H1 (cell line): Measurements from ENCODE around the gene SH3PXD2A. TPM values are rescaled to one million over a fixed set of nuclear protein-coding genes. Genes with fewer than 3 reads are reported as not detected.
A peak's percentile ranks its signal among the peaks of the same experiment; 100 is the strongest.

ENCODE experiments used
- CTCF ChIA-PET: fragments of 300-600 bp; sonication (Branson Sonifier 250); formaldehyde crosslinking; loops from one replicate; lab custom pipeline; 2021; ENCODE audit not compliant: partially characterized antibody; lab: Charles Lee
- POLR2A ChIA-PET: fragments of 300-600 bp; sonication (Branson Sonifier 250); formaldehyde crosslinking; loops from one replicate; lab custom pipeline; 2021; ENCODE audit warnings: inconsistent platforms; ENCODE audit not compliant: partially characterized antibody; lab: Charles Lee
- DNase-seq, 2 experiments: peaks; one replicate each; pipeline versions ENCODE4 v3.0.0 to v3.0.0-alpha.2; 2010 to 2022; ENCODE audit warnings: low spot score in 2 of 2, low read depth in 1 of 2, mixed read lengths in 1 of 2
- FAIRE-seq: peaks from 2 replicates; lab custom pipeline; 2011; peaks lifted over from hg19 to GRCh38; lab: Jason Lieb, UNC
- H2AFZ ChIP-seq: 2 replicates; pipeline ENCODE4 v1.8.1; 2012; ENCODE audit warnings: low read length, inconsistent platforms
- H2AK5ac ChIP-seq: 2 replicates; pipeline ENCODE4 v1.6.1; 2013; ENCODE audit warnings: low read depth, low read length
- H2BK120ac ChIP-seq: replicated peaks from 2 replicates; pipeline ENCODE3; 2013; ENCODE audit warnings: low read depth, low read length, inconsistent platforms
- H2BK12ac ChIP-seq: 2 replicates; pipeline ENCODE4 v1.6.1; 2013; ENCODE audit warnings: low read depth, low read length
- H2BK15ac ChIP-seq: 2 replicates; pipeline ENCODE4 v1.6.1; 2013; ENCODE audit warnings: low read length
- H2BK20ac ChIP-seq: 2 replicates; pipeline ENCODE4 v1.6.1; 2013; ENCODE audit warnings: low read length
- H2BK5ac ChIP-seq: 2 replicates; pipeline ENCODE4 v1.6.1; 2013; ENCODE audit warnings: low read depth, low read length
- H3K14ac ChIP-seq: 2 replicates; pipeline ENCODE4 v1.6.1; 2013; ENCODE audit warnings: inconsistent platforms; ENCODE audit not compliant: insufficient read length
- H3K18ac ChIP-seq: 2 replicates; pipeline ENCODE4 v1.6.1; 2013; ENCODE audit warnings: low read length; ENCODE audit errors: extremely low read depth
- H3K23ac ChIP-seq: 2 replicates; pipeline ENCODE4 v1.6.1; 2013; ENCODE audit warnings: inconsistent platforms; ENCODE audit not compliant: insufficient read length
- H3K23me2 ChIP-seq: 2 replicates; pipeline ENCODE4 v1.6.1; 2013; ENCODE audit warnings: low read depth, low read length
- H3K27ac ChIP-seq: 2 replicates; pipeline ENCODE4 v1.6.1; 2011; ENCODE audit warnings: low read depth, low read length, inconsistent platforms
- H3K27me3 ChIP-seq, 4 experiments: replicated peaks in 1 of 4; 1 replicate in 1 of 4; 2 replicates in 3 of 4; pipeline versions ENCODE4 v1.6.1 to v1.8.1; 2011 to 2013; ENCODE audit warnings: low read length in 3 of 4, mild to moderate bottlenecking in 3 of 4, inconsistent platforms in 2 of 4, mixed read lengths in 2 of 4, moderate library complexity in 1 of 4; ENCODE audit not compliant: control insufficient read depth in 3 of 4, insufficient read depth in 3 of 4; ENCODE audit errors: extremely low read depth in 1 of 4
- H3K36me3 ChIP-seq, 4 experiments: 2 replicates each; pipeline versions ENCODE4 v1.6.1 to v1.8.1; 2011 to 2013; ENCODE audit warnings: mild to moderate bottlenecking in 4 of 4, low read length in 3 of 4, moderate library complexity in 2 of 4, control low read depth in 1 of 4, inconsistent platforms in 1 of 4; ENCODE audit not compliant: insufficient read depth in 4 of 4, control insufficient read depth in 2 of 4
- H3K4ac ChIP-seq: replicated peaks from 2 replicates; pipeline ENCODE3; 2013; ENCODE audit warnings: low read length, low read depth, mixed read lengths, inconsistent platforms; ENCODE audit not compliant: insufficient read length
- H3K4me1 ChIP-seq, 4 experiments: replicated peaks in 1 of 4; 1 replicate in 1 of 4; 2 replicates in 3 of 4; pipeline versions ENCODE4 v1.6.1 to v1.8.1; 2011 to 2013; ENCODE audit warnings: low read length in 3 of 4, inconsistent platforms in 2 of 4, mixed read lengths in 1 of 4; ENCODE audit not compliant: insufficient read depth in 4 of 4, control insufficient read depth in 3 of 4
- H3K4me2 ChIP-seq, 2 experiments: 2 replicates each; pipeline versions ENCODE4 v1.6.1 to v1.8.1; 2011 to 2013; ENCODE audit warnings: low read depth in 2 of 2, low read length in 2 of 2, control low read depth in 1 of 2, inconsistent platforms in 1 of 2, mild to moderate bottlenecking in 1 of 2; ENCODE audit not compliant: insufficient read depth in 1 of 2
- H3K4me3 ChIP-seq, 4 experiments: fragments of 200-600, 300-600 bp in 1 of 4; sonication (generic), shearing (Covaris generic), sonication (Bioruptor Twin) in 1 of 4; 2 replicates each; pipeline versions ENCODE4 v1.5.1 to v1.8.1; 2011 to 2016; ENCODE audit warnings: low read length in 4 of 4, low read depth in 3 of 4, control low read depth in 2 of 4, inconsistent platforms in 2 of 4, mild to moderate bottlenecking in 2 of 4, mixed read lengths in 1 of 4, moderate library complexity in 1 of 4; ENCODE audit not compliant: insufficient read depth in 2 of 4; ENCODE audit errors: extremely low read depth in 1 of 4
- H3K56ac ChIP-seq: replicated peaks from 2 replicates; pipeline ENCODE3; 2013; ENCODE audit warnings: low read depth, mild to moderate bottlenecking, mixed read lengths, low read length, inconsistent platforms; ENCODE audit not compliant: insufficient read length
- H3K79me1 ChIP-seq: 2 replicates; pipeline ENCODE4 v1.6.1; 2013; ENCODE audit warnings: low read depth, low read length, control low read depth
- H3K79me2 ChIP-seq, 2 experiments: 2 replicates each; pipeline versions ENCODE4 v1.6.1 to v1.8.1; 2012 to 2013; ENCODE audit warnings: low read length in 2 of 2, mild to moderate bottlenecking in 2 of 2, inconsistent platforms in 1 of 2; ENCODE audit not compliant: insufficient read depth in 2 of 2, control insufficient read depth in 1 of 2
- H3K9ac ChIP-seq, 4 experiments: replicated peaks in 1 of 4; 1 replicate in 1 of 4; 2 replicates in 3 of 4; pipeline versions ENCODE4 v1.6.1 to v1.8.1; 2011 to 2013; ENCODE audit warnings: low read depth in 3 of 4, low read length in 3 of 4, control low read depth in 2 of 4, mild to moderate bottlenecking in 2 of 4, moderate library complexity in 2 of 4, inconsistent platforms in 1 of 4; ENCODE audit errors: extremely low read depth in 1 of 4
- H3K9me3 ChIP-seq, 2 experiments: 2 replicates each; pipeline versions ENCODE4 v1.6.1 to v1.8.1; 2012 to 2013; ENCODE audit warnings: mild to moderate bottlenecking in 2 of 2, moderate library complexity in 2 of 2, control low read depth in 1 of 2, inconsistent platforms in 1 of 2, low read depth in 1 of 2, low read length in 1 of 2, mixed read lengths in 1 of 2; ENCODE audit not compliant: insufficient read depth in 2 of 2
- H4K20me1 ChIP-seq, 2 experiments: replicated peaks in 1 of 2; 2 replicates each; pipeline versions ENCODE3 to v1.8.1; 2011 to 2013; ENCODE audit warnings: inconsistent platforms in 2 of 2, low read length in 2 of 2, mild to moderate bottlenecking in 1 of 2; ENCODE audit not compliant: insufficient read depth in 2 of 2, control insufficient read depth in 1 of 2
- H4K5ac ChIP-seq: 2 replicates; pipeline ENCODE4 v1.6.1; 2013; ENCODE audit warnings: low read length, low read depth, mixed read lengths, inconsistent platforms; ENCODE audit not compliant: insufficient read length
- H4K8ac ChIP-seq: 2 replicates; pipeline ENCODE4 v1.8.0; 2013; ENCODE audit warnings: mild to moderate bottlenecking, moderate library complexity, low read length, inconsistent platforms; ENCODE audit not compliant: insufficient read depth; ENCODE audit errors: extremely low read depth
- H4K91ac ChIP-seq: replicated peaks from 2 replicates; pipeline ENCODE3; 2013; ENCODE audit warnings: low read length, mixed read lengths, inconsistent platforms; ENCODE audit not compliant: insufficient read length
- ASH2L ChIP-seq: fragments of 200-600, 300-600 bp; sonication (generic); IDR thresholded peaks from one replicate; pipeline ENCODE4 v1.7.1; 2017; ENCODE audit warnings: low read length
- MAX ChIP-seq: IDR thresholded peaks from 2 replicates; pipeline ENCODE4 v1.6.1; 2012; ENCODE audit warnings: inconsistent platforms
- SIX5 ChIP-seq: IDR thresholded peaks from 2 replicates; pipeline ENCODE4 v1.6.1; 2011; ENCODE audit warnings: mild to moderate bottlenecking, low read depth, low read length
- TBP ChIP-seq: IDR thresholded peaks from 2 replicates; pipeline ENCODE4 v1.6.1; 2011; ENCODE audit warnings: low read depth, low read length, improper control_type of control experiment
- WGBS, 2 experiments: shearing (Covaris generic) in 1 of 2; methylation state at CpG; one replicate each; pipeline versions ENCODE4 v1.1.6 to v1.1.7; 2013 to 2015; ENCODE audit warnings: low lambda C conversion rate in 2 of 2, mixed read lengths in 2 of 2, inconsistent platforms in 1 of 2, low coverage in 1 of 2, missing lambda C conversion rate in 1 of 2; ENCODE audit not compliant: insufficient replicate concordance in 2 of 2, insufficient coverage in 1 of 2, insufficient read length in 1 of 2; ENCODE audit errors: extremely low coverage in 1 of 2, missing lambda C conversion rate in 1 of 2; 5-methylcytosine and 5-hydroxymethylcytosine counted together
- polyA plus RNA-seq, 7 experiments: library from polyadenylated mRNA; depleted of rRNA in 3 of 7; stranded (reverse) in 5 of 7; unstranded in 2 of 7; fragments of >200 nt in 5 of 7; fragments of 200-250 nt in 2 of 7; gene quantifications; 1 replicate in 5 of 7; 2 replicates in 1 of 7; 4 replicates in 1 of 7; pipeline versions ENCODE4 v1.2.1 to v1.2.3, GENCODE V29; 2011 to 2013; ENCODE audit warnings: missing spikeins in 2 of 7, mixed read lengths in 2 of 7
- total RNA-seq: library from RNA; stranded (reverse); fragmentation: NEBNext Ultra II Directional; extraction: Animal tissue kit (Norgen Biotek cat#: 25700); gene quantifications from 2 replicates; pipeline ENCODE4 v1.2.1, GENCODE V29; 2021

Gene SH3PXD2A
- total and polyA plus RNA-seq, 2 of the 8 experiments (the other 6 are each of a cell fraction or from before 2014, with no cell fraction given) = 5.4 to 16.3 TPM

DNA sequence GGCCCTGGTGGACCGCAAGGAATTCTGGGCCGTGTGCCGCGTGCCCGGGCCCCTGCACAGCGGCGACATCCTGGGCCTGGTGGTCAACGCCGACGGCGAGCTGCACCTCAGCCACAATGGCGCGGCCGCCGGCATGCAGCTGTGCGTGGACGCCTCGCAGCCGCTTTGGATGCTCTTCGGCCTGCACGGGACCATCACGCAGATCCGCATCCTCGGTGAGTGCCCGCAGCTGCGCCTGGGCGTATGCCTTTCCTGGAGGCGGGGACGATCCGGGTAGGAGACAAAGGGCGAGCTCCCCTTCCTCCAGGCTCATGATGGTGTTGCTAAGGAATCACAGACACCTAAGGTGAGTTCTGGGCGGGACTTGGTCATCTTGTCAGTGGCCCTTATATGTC lies 270.4 kb downstream of the SH3PXD2A start:
- no peaks in the 10 kb centered on the region for H3K79me2 ChIP-seq
- no peak overlapping the region for H2AK5ac ChIP-seq
- H3K27me3 ChIP-seq = no peaks in the 10 kb centered on the region; a peak in 1 of 7 replicates
- TF ChIP-seq ASH2L (no peak), TBP (no peak), MAX (no peak), SIX5 (no peak)
- no peaks in the 10 kb centered on the region for H4K20me1 ChIP-seq
- ChIA-PET POLR2A (no interaction called here), CTCF (interaction anchor here (1.5 to 10.0 kb wide), 3 partner anchors 7 to 20 kb away, joined by 4 to 121 read pairs (median 5); no protein-coding TSS in a partner anchor)
- peak overlapping the region; percentile 57; the same call in 1 of the 2 replicates for H4K8ac ChIP-seq
- no peak for FAIRE-seq
- H3K18ac ChIP-seq = no peak overlapping the region
- no peak overlapping the region for H3K9ac ChIP-seq
- no peak overlapping the region for H4K5ac ChIP-seq
- H3K4me3 ChIP-seq = no peak overlapping the region
- H3K23me2 ChIP-seq = peaks cover 2% of the 10 kb centered on the region; the same call in 1 of the 2 replicates
- no peak overlapping the region for H3K56ac ChIP-seq
- H3K4me1 ChIP-seq = no peaks in the 10 kb centered on the region; a peak in 1 of 7 replicates
- DNase-seq = no peak
- H4K91ac ChIP-seq = no peak overlapping the region
- H2BK5ac ChIP-seq = no peak overlapping the region
- no peak overlapping the region for H3K4me2 ChIP-seq
- no peak overlapping the region for H3K23ac ChIP-seq
- no peak overlapping the region for H3K4ac ChIP-seq
- H2AFZ ChIP-seq = no peak overlapping the region; the same call in 1 of the 2 replicates
- no peak overlapping the region for H3K14ac ChIP-seq
- no peak overlapping the region for H2BK15ac ChIP-seq
- H3K36me3 ChIP-seq = no peaks in the 10 kb centered on the region
- 0 out of 4 replicates have a peak, but pooled peaks cover 0 to 2% of the 10 kb centered on the region in 2 experiments for H3K9me3 ChIP-seq
- 93% methylated on average over 22 of the region's 32 CpGs; no CpG with 5 or more reads in 1 of the 2 experiments for WGBS, 2 experiments
- no peak overlapping the region for H3K27ac ChIP-seq
- H2BK20ac ChIP-seq = no peak overlapping the region
- 0 out of 2 replicates have a peak overlapping the region, but pooled peaks have one; percentile 2 for H2BK12ac ChIP-seq
- no peak overlapping the region for H2BK120ac ChIP-seq
- no peaks in the 10 kb centered on the region for H3K79me1 ChIP-seq
